ENCODE data around the gene RAD9A. TPM values are rescaled to one million over a fixed set of nuclear protein-coding genes. Genes with fewer than 3 reads are reported as not detected.
A peak's percentile ranks its signal among the peaks of the same experiment; 100 is the strongest.

Gene RAD9A
- total RNA-seq, 2 donors from 2014 or later: 30.2 to 49.4 TPM

DNA sequence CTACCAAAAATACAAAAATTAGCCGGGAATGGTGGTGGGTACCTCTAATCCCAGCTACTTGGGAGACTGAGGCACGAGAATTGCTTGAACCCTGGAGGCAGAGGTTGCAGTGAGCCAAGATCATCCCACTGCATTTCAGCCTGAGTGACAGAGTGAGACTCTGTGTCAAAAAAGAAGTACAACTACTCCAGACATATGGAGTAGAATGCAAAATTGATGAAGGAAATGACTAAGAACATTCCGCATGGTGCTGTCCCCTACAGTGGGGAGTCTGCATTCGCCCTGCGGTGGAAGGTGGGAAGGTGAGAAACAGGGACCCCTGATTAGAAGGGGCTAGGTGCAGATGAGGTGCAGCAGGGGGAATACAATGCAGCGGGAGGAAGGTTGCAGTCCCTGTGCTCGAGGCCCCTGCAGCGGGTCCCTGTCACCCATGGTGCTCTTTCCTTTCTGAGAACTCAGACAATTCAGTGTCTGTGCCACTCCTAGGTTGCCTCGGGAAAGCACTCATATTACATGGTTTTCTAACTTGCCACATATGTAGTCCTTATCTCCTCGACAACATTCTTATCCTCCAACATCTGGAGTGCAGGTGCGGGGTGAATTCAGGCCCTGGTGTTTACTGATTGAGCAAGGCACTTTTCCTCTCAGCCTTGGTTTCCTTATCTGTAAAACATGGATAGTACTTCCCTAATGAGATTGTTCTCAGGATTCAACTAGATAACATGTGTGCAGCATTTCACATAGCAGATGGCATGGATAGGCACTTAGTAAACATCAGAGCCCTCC lies 43.6 kb upstream of the RAD9A start:
- WGBS: 79% methylated on average over 11 of the region's 11 CpGs

DNA sequence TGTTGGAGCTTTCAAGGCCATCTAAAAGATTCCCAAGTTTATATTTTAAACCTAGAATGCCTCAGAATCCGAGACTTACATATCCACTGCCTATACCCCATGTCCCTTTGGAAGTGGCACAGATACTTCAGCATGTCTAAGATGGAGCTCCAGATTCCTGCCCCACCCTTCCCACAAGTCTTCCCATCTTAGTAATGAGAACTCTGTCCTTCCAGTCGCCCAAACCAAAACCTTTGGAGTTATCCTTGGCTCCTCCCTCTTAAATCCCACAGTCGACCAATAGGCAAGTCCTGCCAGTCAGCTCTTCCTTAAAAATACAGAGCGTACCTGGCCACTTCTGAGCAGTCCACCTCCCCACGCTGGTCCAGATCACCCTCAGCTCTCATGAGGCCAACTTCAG lies 42.8 kb upstream of the RAD9A start:
- Histone ChIP-seq H3K4me1 (replicated peaks) (peaks cover 23% of the 10 kb centered on the region), H3K27me3 (replicated peaks; ENCODE audit: insufficient read depth) (no peaks in the 10 kb centered on the region), H3K4me3 (no peak overlapping the region), H3K27ac (peak overlapping the region; percentile 6 to 51), H3K36me3 (no peaks in the 10 kb centered on the region), H3K9me3 (no peaks in the 10 kb centered on the region)
- no peak for DNase-seq (ENCODE audit: low spot score)
- TF ChIP-seq, protein P1, sequence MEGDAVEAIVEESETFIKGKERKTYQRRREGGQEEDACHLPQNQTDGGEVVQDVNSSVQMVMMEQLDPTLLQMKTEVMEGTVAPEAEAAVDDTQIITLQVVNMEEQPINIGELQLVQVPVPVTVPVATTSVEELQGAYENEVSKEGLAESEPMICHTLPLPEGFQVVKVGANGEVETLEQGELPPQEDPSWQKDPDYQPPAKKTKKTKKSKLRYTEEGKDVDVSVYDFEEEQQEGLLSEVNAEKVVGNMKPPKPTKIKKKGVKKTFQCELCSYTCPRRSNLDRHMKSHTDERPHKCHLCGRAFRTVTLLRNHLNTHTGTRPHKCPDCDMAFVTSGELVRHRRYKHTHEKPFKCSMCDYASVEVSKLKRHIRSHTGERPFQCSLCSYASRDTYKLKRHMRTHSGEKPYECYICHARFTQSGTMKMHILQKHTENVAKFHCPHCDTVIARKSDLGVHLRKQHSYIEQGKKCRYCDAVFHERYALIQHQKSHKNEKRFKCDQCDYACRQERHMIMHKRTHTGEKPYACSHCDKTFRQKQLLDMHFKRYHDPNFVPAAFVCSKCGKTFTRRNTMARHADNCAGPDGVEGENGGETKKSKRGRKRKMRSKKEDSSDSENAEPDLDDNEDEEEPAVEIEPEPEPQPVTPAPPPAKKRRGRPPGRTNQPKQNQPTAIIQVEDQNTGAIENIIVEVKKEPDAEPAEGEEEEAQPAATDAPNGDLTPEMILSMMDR (IDR thresholded peaks at IDR 0.05): no peak
- TF ChIP-seq POLR2A (IDR thresholded peaks at IDR 0.05): no peak
- WGBS: 66% methylated on average over 5 of the region's 5 CpGs
- intact Hi-C loops (cut with DNase I): no loop called here

More for the DNA sequence above, 43.6 kb upstream of the RAD9A start:
- no peaks in the 10 kb centered on the region for H3K36me3 ChIP-seq
- H3K27me3 ChIP-seq (replicated peaks; ENCODE audit: insufficient read depth): no peaks in the 10 kb centered on the region
- intact Hi-C loops (cut with DNase I): no loop called here
- peak overlapping the region in 1 of 2 donors; percentile 51 for H3K27ac ChIP-seq
- TF ChIP-seq POLR2A (IDR thresholded peaks at IDR 0.05): no peak
- no peaks in the 10 kb centered on the region for H3K9me3 ChIP-seq
- H3K4me1 ChIP-seq (replicated peaks): peaks cover 23% of the 10 kb centered on the region
- H3K4me3 ChIP-seq: no peak overlapping the region
- no peak for DNase-seq (ENCODE audit: low spot score)

DNA sequence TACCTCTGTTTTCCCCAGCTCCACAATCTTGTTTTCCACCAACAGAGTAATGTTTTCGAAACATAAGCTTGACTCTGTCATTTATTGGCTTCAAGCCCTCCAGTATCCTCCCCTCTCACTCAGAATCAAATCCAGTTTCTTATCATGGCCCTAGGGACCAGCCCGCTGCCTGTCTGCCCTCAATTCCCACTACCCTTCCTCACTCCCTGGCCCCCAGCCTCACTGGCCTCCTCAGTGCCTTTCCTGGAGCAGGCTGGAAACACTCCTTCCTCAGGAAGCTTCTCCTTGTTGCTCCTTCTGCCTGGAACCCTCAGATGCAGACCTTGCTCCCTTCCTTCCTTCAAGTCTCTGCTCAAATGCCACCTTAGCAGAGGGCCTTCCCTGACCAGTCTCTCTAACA lies 42.3 kb upstream of the RAD9A start:
- no peaks in the 10 kb centered on the region for H3K36me3 ChIP-seq
- no peak overlapping the region for H3K4me3 ChIP-seq
- peaks cover 23% of the 10 kb centered on the region for H3K4me1 ChIP-seq (replicated peaks)
- intact Hi-C loops (cut with DNase I): no loop called here
- DNase-seq (ENCODE audit: low spot score): no peak
- 90% methylated on average over 2 of the region's 2 CpGs for WGBS
- TF ChIP-seq POLR2A (IDR thresholded peaks at IDR 0.05) (no peak), POLR2AphosphoS5 (IDR thresholded peaks at IDR 0.05) (no peak)
- TF ChIP-seq, protein P1 (IDR thresholded peaks at IDR 0.05): no peak
- no peaks in the 10 kb centered on the region for H3K9me3 ChIP-seq
- peak overlapping the region; percentile 6 to 51 for H3K27ac ChIP-seq
- H3K27me3 ChIP-seq (replicated peaks; ENCODE audit: insufficient read depth): no peaks in the 10 kb centered on the region

DNA sequence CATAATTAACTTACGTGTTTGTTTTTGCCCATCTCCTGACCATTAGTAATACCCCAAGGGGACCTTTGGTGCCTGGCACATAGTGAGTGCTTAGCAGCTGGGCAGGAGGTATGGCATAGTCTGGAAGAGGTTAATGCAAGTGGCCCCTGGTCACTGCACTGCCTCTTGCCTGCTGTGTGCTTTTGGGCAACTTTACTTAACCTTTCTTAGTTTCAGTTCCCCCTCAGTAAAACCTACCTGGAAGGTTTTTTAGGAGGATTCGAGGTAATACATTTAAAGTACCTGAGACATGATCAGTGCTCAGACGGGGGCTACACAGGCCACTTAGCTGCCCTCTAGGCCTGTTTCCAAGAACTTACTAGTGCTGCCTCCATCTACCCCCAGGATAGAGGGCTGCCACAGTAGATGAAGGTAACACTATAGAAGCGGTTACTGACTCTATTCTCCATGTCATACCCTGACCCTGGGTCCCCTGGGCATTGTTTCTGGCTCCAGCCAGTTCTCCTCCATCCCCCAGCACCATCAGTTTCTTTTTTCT lies 41.8 kb upstream of the RAD9A start:
- Histone ChIP-seq H3K9me3 (no peaks in the 10 kb centered on the region), H3K4me3 (no peak overlapping the region), H3K4me1 (replicated peaks) (peaks cover 23% of the 10 kb centered on the region), H3K27ac (peak overlapping the region in 1 of 2 donors; percentile 51), H3K36me3 (no peaks in the 10 kb centered on the region), H3K27me3 (replicated peaks; ENCODE audit: insufficient read depth) (no peaks in the 10 kb centered on the region)
- TF ChIP-seq, protein P1 (IDR thresholded peaks at IDR 0.05): no peak
- no peak for TF ChIP-seq POLR2AphosphoS5 (IDR thresholded peaks at IDR 0.05)
- no peak for TF ChIP-seq POLR2A (IDR thresholded peaks at IDR 0.05)
- intact Hi-C loops (cut with DNase I): loop anchor here (10.0 kb wide), 1 partner anchor 155 kb away; the partner anchor contains the start of genes CDK2AP2 and PITPNM1
- 90% methylated on average over 4 of the region's 4 CpGs for WGBS
- DNase-seq (ENCODE audit: low spot score): no peak

DNA sequence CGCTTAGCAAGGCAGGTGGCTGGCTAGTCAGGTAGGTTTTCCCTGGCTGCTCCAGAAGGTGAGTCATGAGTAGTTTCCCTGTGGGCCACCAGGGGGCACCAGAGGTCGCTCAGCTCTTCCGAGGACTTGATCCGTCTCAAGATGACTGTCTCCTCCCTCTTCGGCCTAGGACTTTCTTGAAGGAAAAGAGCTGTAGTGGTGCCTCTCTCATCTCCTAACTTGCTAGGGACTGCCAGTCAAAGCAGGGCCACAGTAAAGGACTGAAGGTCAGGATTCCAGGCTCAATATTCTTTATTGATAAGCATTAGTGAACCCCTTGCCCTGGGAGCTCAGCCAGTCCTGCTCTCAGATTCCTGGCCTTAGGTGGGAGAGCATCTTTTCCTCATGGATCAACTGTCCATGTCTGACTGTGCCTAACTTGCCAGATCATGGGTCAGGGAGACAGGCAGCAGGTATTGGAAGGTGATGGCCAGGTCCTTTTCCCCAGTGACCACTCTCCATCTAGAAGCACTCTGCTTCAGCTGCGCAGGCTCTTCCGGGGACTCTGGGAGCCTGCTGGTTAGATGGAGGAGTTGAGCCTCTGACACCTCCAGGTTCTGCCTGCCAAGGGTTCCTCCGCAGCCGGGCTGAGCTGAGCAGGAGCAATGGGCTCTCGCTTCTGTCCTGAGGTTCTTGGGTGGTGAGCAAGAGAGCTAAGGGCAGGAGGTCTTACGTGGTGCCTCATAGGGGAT lies 40.3 kb upstream of the RAD9A start:
- no peaks in the 10 kb centered on the region for H3K36me3 ChIP-seq
- H3K9me3 ChIP-seq: no peaks in the 10 kb centered on the region
- DNase-seq (ENCODE audit: low spot score): peak; percentile 74
- H3K4me1 ChIP-seq (replicated peaks): peaks cover 20% of the 10 kb centered on the region
- H3K27ac ChIP-seq: peak overlapping the region; percentile 99 to 100
- intact Hi-C loops (cut with DNase I): loop anchor here (2.0 to 10.0 kb wide), 2 partner anchors 23 to 153 kb away; partner anchors contain the start of genes CDK2AP2 and PITPNM1
- peak overlapping the region in 1 of 2 donors; percentile 76 for H3K4me3 ChIP-seq
- no peaks in the 10 kb centered on the region for H3K27me3 ChIP-seq (replicated peaks; ENCODE audit: insufficient read depth)
- TF ChIP-seq POLR2AphosphoS5 (IDR thresholded peaks at IDR 0.05) (peak; percentile 79), POLR2A (IDR thresholded peaks at IDR 0.05) (no peak)
- TF ChIP-seq, protein P1 (IDR thresholded peaks at IDR 0.05): peak; percentile 82 to 97 (median 94)
- 50% methylated on average over 11 of the region's 11 CpGs for WGBS

Data from prostate gland (tissue), 2 donors.